C1 segment of cervical spinal cord (tissue), 14 donors: Measurements from ENCODE around the gene BBS7.
A peak's percentile ranks its signal among the peaks of the same experiment; 100 is the strongest.

Experiments used
- DNase-seq, 14 donors: peaks; one replicate each; lab custom pipeline; 2025; lab: John Stamatoyannopoulos, UW

BBS7 gene

GRCh38 chr4:121829511-121829910, 40.8 kb downstream of the BBS7 start:
- DNase-seq, result no peak

GRCh38 chr4:121827853-121828252, 42.4 kb downstream of the BBS7 start:
- no peak for DNase-seq

DNA sequence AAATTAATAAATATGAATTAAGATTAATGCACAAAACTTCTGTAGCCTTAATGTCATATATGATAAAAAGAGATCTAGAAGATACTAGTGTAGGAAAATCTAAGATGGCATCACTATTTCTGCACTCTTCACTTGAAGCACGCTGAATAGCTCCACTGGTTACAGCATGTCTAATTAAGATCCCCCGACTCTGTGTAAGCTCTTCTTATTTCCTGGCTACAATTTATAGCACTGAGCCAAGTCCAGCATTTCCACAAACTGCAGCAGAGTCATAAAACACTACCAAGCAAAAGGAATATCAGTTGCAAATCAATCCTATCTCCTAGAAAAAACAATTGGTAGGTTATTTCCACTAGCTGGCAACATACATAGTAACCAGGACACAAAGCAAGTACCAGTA, 45.3 kb downstream of the BBS7 start:
- DNase-seq, result no peak

GRCh38 chr4:121824171-121824527, 46.1 kb downstream of the BBS7 start:
- no peak for DNase-seq

GRCh38 chr4:121823505-121824170, 46.6 kb downstream of the BBS7 start, which contains the start of gene CCNA2:
CCNA2 (minus strand) TSS chr4:121823883; CDS start chr4:121823628, 255 bp downstream.
- DNase-seq, result peak; percentile 63 to 96 (median 90)

DNA sequence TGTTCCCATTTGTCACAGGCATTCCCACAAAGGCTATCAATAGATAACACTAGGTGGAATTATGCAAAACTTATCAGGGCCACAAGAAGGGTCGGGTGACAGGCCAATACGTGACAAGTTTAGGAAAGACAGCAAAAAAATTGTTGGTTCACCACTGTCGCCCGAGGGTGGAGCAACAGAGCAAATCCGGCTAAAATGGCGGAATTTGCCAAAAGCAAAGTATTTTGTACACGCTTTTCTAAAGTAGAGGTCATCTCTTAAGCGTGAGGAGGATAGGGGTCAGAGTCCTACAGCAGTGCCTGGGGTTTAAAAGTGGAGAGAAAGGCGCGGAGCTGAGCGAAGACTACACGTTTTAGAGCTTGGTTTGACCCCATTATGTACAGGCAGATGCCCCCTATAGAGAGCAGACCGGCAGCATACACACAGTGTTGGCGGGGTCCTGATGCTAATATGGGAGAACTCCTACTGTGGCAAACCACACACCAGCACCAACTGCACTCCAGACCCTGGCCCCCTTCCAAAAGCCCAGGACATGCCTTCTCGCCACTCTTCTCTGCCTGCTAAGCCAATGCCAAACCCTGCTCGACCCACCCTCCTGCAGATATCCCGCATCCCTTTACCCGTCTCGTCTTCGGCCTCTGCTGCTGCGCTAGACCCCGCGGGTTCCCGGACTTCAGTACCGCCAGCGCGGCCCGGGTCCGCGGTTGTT, 47.3 kb downstream of the BBS7 start:
- DNase-seq, result peak in 3 of 14 donors; percentile 9 to 20 (median 15)

GRCh38 chr4:121822047-121822446, 48.2 kb downstream of the BBS7 start:
- no peak for DNase-seq

DNA sequence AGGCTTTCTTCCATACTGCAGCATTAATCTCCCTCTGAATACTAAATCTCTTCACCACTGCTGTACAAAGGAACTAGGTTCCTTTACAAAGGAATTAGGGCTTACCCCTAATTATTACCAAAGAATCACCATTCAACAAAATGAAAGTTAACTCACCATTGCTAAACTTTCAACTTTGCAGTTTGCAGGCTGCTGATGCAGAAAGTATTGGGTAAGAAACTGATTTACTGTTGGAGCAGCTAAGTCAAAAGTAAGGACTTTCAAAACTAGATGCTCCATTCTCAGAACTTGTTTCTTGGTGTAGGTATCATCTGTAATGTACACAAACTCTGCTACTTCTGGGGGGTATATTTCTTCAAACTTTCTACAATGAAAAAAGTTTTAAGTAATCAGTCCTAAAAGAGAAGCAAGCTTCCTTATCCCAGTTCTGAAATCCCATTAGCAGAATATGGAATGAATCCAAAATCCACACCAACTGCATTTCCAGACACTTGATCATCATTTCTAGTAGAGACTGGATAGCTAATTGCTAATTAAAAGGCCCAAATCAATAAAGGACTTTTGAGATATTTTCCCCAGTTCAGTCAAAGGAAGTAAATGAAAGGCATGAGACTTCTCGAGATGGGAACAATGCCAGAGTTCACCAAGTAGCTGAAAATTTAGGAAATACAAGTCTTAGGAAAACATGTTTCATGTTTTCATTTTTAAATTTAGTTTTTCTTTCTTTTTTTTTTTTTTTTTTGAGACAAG, 50.9 kb downstream of the BBS7 start:
- no peak for DNase-seq

GRCh38 chr4:121818215-121818614, 52.1 kb downstream of the BBS7 start:
- no peak for DNase-seq

DNA sequence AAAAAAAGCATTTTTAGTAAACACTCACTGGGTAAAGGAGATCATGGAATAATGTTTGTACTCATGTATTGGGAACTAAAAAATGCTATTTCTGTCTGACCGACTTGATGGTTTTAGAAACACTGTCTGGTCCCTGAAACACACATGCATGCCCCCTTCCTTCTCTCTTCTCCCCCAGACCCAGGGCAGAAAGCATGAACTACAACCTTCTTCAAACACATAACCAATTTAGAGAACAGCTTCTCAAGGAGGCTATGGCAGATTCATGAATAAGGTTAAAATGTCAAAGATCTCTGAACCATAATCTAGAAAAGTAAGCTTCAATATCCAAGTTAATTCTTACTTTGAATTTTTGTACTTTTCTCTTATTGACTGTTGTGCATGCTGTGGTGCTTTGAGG, 52.6 kb downstream of the BBS7 start:
- DNase-seq, result no peak

GRCh38 chr4:121817006-121817405, 53.3 kb downstream of the BBS7 start:
- DNase-seq, result no peak

- no peak for DNase-seq
Observed at GRCh38 chr4:121814756-121815155, 55.5 kb downstream of the BBS7 start.

- DNase-seq, result no peak
Observed at GRCh38 chr4:121811122-121811521, 59.2 kb downstream of the BBS7 start.

DNA sequence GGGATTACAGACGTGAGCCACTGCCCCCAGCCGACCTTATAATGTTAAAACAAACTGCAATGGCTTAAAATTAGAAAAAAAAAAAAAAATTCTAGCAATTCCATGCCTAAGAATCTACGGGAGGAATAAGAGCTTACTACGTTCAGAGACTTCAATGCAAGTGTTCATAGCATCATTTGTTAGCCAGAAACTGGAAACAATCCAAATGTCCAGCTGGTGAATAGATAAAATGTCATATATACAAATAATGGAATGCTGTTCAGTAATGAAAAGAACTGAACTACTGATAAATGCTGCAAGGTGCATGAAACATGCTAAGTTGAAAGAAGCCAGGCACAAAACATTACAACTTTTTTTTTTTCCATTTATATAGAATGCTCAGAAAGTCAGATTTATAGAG, 63.9 kb downstream of the BBS7 start:
- no peak for DNase-seq

DNA sequence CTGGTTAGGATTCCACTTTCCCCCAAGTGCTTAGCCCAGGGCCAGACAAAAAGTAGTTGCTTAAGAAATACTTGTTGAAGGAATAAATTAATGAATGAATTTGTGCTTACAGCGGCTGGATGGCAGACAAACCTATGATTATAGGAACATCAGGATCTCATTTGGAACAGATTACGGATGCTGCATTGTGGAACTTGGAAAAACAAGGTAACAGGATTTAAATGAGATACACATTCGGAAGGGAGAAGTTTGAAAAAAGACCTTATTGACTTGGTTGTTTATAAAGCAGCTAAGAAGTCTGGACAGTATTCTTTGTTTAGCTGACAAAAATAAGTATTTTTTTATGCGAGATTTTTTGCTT, 68.6 kb downstream of the BBS7 start:
- no peak for DNase-seq

GRCh38 chr4:121800961-121801714, 69.1 kb downstream of the BBS7 start, which contains the start of gene EXOSC9:
EXOSC9 (plus strand) TSS chr4:121801323; CDS start chr4:121801425, 102 bp downstream.
- DNase-seq, result peak; percentile 33 to 96 (median 86)

GRCh38 chr4:121800638-121800960, 69.7 kb downstream of the BBS7 start:
- DNase-seq, result no peak

DNA sequence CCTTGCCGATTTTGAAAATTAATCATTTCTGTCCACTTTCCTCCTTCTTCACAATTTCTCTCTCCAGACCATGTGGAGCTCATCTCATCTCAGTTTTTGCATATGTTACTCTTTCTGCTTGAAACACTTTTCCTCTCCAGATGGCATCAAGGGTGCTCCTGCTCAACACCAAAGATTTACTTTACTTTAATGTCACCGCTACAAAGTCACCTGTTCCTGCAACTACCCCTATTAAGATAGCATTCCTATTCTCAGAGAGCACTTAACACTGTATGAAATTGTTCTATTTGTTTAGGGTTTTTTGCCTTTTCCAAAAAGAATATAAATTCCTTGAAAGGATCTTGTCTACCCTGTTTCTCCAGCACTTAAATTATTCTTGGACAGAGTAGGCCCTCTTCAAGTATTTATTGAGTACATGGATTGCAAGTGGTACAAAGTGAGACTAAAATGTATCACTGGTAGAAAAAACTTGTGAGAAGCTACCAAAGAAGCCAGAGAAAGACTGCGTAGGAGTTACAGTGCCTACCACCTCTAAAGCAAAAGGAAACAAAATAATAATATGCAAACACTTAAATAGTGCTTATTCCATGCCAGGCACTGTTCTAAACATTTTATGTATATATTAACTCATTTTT, 70.3 kb downstream of the BBS7 start:
- no peak for DNase-seq

DNA sequence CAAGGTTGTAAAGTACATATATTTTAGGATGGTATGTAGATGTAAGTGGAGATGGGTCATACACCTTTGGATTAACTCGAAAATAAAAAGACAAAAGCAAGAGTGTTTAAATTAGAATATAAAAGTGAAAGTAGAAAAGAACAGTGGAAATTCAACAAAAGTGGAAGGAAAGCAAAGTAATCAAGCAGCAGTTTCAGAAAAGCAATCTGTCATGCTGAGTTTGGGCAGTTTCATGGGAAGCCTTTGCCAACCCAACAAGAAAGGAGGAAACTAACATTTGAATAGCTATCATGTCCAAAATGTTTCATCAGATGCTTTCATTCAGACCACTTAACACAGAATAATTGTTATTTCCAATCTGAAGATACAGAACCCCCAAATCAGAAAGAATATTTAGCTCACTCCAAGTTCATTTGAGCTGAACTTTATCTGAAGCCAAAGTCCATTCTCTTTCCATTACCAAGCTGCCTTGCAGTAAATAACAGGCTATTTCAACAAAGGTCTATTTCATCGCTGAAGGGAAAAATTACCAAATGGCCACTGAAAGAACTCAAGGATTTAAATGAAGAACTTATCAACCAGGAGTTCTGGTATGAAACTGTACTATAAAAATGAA, 71.0 kb downstream of the BBS7 start:
- DNase-seq, result no peak

DNA sequence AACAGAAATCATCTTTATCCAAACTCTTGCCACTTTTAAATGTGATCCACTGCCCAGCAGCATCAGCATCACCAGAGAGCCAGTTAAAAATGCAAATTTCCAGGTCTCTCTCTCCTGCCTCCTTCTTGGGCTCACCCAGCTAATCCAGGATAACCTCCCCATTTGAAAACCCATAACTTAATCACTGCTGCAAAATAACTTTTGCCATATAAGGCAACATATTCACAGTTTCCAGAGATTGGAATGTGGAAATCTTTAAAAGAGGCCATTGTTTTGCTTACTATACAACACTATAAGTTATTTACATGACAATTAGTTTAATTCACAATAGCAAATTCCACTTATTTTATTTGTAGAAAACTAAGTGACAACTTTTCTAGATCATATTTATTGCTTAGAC, 74.0 kb downstream of the BBS7 start:
- no peak for DNase-seq
